Upper lobe of left lung (tissue), 4 donors: ENCODE measurements around the gene SRSF1.

Source experiments
- EP300 ChIP-seq, 4 donors: sonication (generic); formaldehyde crosslinking; IDR thresholded peaks; one replicate each; pipeline ENCODE4 v1.5.1; 2017; ENCODE audit warnings: antibody characterized with exemption in 4 of 4, control low read depth in 2 of 4
- POLR2A ChIP-seq, 4 donors: fragments of 450-650 bp; IDR thresholded peaks; one replicate each; pipeline ENCODE4 v1.5.1; 2016 to 2017; ENCODE audit warnings: antibody characterized with exemption in 4 of 4, mild to moderate bottlenecking in 2 of 4
- POLR2AphosphoS5 ChIP-seq, 2 donors: sonication (generic); formaldehyde crosslinking; IDR thresholded peaks; one replicate each; pipeline ENCODE4 v1.5.1; 2017; ENCODE audit warnings: antibody characterized with exemption in 2 of 2
- TF ChIP-seq, protein P1 (sequence below), 6 experiments: fragments of 450-650 bp in 4 of 6; fragments of 200-600 bp in 2 of 6; sonication (generic) in 2 of 6; IDR thresholded peaks; one replicate each; pipeline ENCODE4 v1.5.1; 2016 to 2019; ENCODE audit warnings: antibody characterized with exemption in 6 of 6

DNA sequence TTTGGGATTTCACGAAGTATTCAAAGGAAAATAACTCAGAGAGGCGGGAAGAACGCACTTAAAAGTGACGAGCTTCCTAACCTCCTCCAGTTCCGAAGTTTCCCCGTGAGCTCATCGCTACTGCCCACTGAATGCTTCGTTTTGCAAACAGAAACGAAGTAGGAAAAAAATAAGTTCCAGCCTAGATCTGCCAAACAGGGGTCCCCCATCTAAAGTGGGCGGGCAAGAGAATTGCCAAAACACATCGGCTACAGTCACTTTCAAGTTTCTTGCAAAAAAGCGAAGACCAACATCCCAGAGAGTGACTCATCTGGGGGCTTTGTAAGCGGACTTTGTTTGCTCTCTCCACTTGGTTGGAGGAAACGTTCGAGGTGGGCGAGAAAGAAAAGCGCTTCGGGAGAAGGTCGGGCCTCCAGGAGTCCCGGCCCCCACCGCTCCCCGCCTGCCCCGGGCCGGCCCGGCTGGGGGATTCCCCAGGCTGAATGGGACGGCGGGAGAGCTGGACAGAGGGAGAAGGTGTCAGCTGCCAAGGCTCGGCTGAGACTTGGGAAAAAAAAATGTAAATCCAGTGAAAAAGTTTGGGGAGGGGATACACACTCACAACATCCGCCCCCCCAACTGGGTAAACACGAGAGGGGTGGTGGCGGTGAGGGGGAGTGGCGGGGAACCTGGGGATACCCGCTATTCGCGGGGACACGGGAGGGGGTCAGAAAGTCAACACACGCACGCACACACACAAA is 20.0 kb downstream of the SRSF1 start:
- TF ChIP-seq, protein P1, sequence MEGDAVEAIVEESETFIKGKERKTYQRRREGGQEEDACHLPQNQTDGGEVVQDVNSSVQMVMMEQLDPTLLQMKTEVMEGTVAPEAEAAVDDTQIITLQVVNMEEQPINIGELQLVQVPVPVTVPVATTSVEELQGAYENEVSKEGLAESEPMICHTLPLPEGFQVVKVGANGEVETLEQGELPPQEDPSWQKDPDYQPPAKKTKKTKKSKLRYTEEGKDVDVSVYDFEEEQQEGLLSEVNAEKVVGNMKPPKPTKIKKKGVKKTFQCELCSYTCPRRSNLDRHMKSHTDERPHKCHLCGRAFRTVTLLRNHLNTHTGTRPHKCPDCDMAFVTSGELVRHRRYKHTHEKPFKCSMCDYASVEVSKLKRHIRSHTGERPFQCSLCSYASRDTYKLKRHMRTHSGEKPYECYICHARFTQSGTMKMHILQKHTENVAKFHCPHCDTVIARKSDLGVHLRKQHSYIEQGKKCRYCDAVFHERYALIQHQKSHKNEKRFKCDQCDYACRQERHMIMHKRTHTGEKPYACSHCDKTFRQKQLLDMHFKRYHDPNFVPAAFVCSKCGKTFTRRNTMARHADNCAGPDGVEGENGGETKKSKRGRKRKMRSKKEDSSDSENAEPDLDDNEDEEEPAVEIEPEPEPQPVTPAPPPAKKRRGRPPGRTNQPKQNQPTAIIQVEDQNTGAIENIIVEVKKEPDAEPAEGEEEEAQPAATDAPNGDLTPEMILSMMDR (IDR thresholded peaks at IDR 0.05), result no peak
- TF ChIP-seq POLR2AphosphoS5 (IDR thresholded peaks at IDR 0.05) (peak in 1 of 2 donors; percentile 40), EP300 (IDR thresholded peaks at IDR 0.05) (no peak), POLR2A (IDR thresholded peaks at IDR 0.05) (peak in 2 of 4 donors; percentile 36 to 40)
